H9 (cell line): ENCODE data around the gene DSG2. TPM values are rescaled to one million over a fixed set of nuclear protein-coding genes. Genes with fewer than 3 reads are reported as not detected.

Source experiments
- DNase-seq: peaks from one replicate; pipeline ENCODE4 v3.0.0-alpha.2; 2017
- H2AFZ ChIP-seq: one replicate; pipeline ENCODE4 v1.6.1; 2013; ENCODE audit warnings: mild to moderate bottlenecking, low read length, control low read depth, moderate library complexity
- H2AK5ac ChIP-seq: 2 replicates; pipeline ENCODE4 v1.6.1; 2013; ENCODE audit warnings: low read length, control low read depth, mixed read lengths; ENCODE audit not compliant: insufficient read length
- H2BK120ac ChIP-seq: one replicate; pipeline ENCODE4 v1.6.1; 2013; ENCODE audit warnings: low read depth, mild to moderate bottlenecking, low read length, control low read depth, inconsistent platforms; ENCODE audit not compliant: poor library complexity, severe bottlenecking
- H2BK12ac ChIP-seq: 2 replicates; pipeline ENCODE4 v1.6.1; 2013; ENCODE audit warnings: low read length, control low read depth, mixed read lengths, low read depth; ENCODE audit not compliant: insufficient read length
- H2BK15ac ChIP-seq: 2 replicates; pipeline ENCODE4 v1.6.1; 2013; ENCODE audit warnings: low read depth, low read length, control low read depth
- H2BK20ac ChIP-seq: one replicate; pipeline ENCODE4 v1.6.1; 2013; ENCODE audit warnings: low read depth, mild to moderate bottlenecking, low read length, control low read depth, inconsistent platforms; ENCODE audit not compliant: poor library complexity, severe bottlenecking
- H2BK5ac ChIP-seq: 2 replicates; pipeline ENCODE4 v1.6.1; 2013; ENCODE audit warnings: low read length, control low read depth, mixed read lengths; ENCODE audit not compliant: insufficient read length
- H3K14ac ChIP-seq: 2 replicates; pipeline ENCODE4 v1.6.1; 2013; ENCODE audit warnings: low read length, control low read depth; ENCODE audit not compliant: insufficient read depth
- H3K18ac ChIP-seq: 2 replicates; pipeline ENCODE4 v1.6.1; 2013; ENCODE audit warnings: low read depth, mild to moderate bottlenecking, mixed read lengths, low read length, control low read depth; ENCODE audit not compliant: insufficient read length
- H3K23ac ChIP-seq: 2 replicates; pipeline ENCODE4 v1.6.1; 2013; ENCODE audit warnings: low read length, control low read depth, mixed read lengths, low read depth; ENCODE audit not compliant: insufficient read length
- H3K23me2 ChIP-seq: 2 replicates; pipeline ENCODE4 v1.6.1; 2013; ENCODE audit warnings: low read depth, mild to moderate bottlenecking, mixed read lengths, low read length, control low read depth; ENCODE audit not compliant: insufficient read length, poor library complexity, severe bottlenecking
- H3K27ac ChIP-seq: 2 replicates; pipeline ENCODE4 v1.5.1; 2013; ENCODE audit warnings: low read length, control low read depth, mixed read lengths, low read depth; ENCODE audit not compliant: insufficient read length
- H3K27me3 ChIP-seq: 2 replicates; pipeline ENCODE4 v1.6.1; 2013; ENCODE audit warnings: low read length, control low read depth, inconsistent platforms; ENCODE audit not compliant: insufficient read depth
- H3K4ac ChIP-seq: 2 replicates; pipeline ENCODE4 v1.6.1; 2013; ENCODE audit warnings: low read depth, mild to moderate bottlenecking, control low read depth, inconsistent platforms, low read length, moderate library complexity
- H3K4me1 ChIP-seq: 2 replicates; pipeline ENCODE4 v1.6.1; 2013; ENCODE audit warnings: low read length, control low read depth, inconsistent platforms; ENCODE audit not compliant: insufficient read depth
- H3K4me2 ChIP-seq: 2 replicates; pipeline ENCODE4 v1.6.1; 2013; ENCODE audit warnings: low read length, control low read depth, mixed read lengths; ENCODE audit not compliant: insufficient read length, insufficient read depth
- H3K56ac ChIP-seq: 2 replicates; pipeline ENCODE4 v1.6.1; 2013; ENCODE audit warnings: low read depth, mild to moderate bottlenecking, mixed read lengths, low read length, control low read depth; ENCODE audit not compliant: insufficient read length
- H3K79me1 ChIP-seq: 2 replicates; pipeline ENCODE4 v1.6.1; 2013; ENCODE audit warnings: low read depth, mild to moderate bottlenecking, moderate library complexity, low read length, control low read depth, inconsistent platforms; ENCODE audit not compliant: insufficient read depth, poor library complexity, severe bottlenecking
- H3K79me2 ChIP-seq: 2 replicates; pipeline ENCODE4 v1.6.1; 2013; ENCODE audit warnings: low read length, control low read depth, inconsistent platforms; ENCODE audit not compliant: insufficient read depth
- H3K9ac ChIP-seq: 2 replicates; pipeline ENCODE4 v1.6.1; 2013; ENCODE audit warnings: low read length, control low read depth, mixed read lengths; ENCODE audit not compliant: insufficient read length; ENCODE audit errors: extremely low read depth
- H3K9me3 ChIP-seq: one replicate; pipeline ENCODE4 v1.6.1; 2013; ENCODE audit warnings: low read depth, low read length, inconsistent platforms; ENCODE audit not compliant: control insufficient read depth
- H3T11ph ChIP-seq: one replicate; pipeline ENCODE4 v1.6.1; 2013; ENCODE audit warnings: mild to moderate bottlenecking, low read length, control low read depth, inconsistent platforms
- H4K20me1 ChIP-seq: one replicate; pipeline ENCODE4 v1.6.1; 2013; ENCODE audit not compliant: control insufficient read depth, insufficient read length, insufficient read depth
- H4K5ac ChIP-seq: 2 replicates; pipeline ENCODE4 v1.6.1; 2013; ENCODE audit warnings: low read depth, mild to moderate bottlenecking, mixed read lengths, low read length, control low read depth; ENCODE audit not compliant: insufficient read length
- H4K8ac ChIP-seq: replicated peaks from 2 replicates; pipeline ENCODE4 v1.6.1; 2013; ENCODE audit warnings: low read length, control low read depth, mixed read lengths, low read depth; ENCODE audit not compliant: insufficient read length
- H4K91ac ChIP-seq: 2 replicates; pipeline ENCODE4 v1.6.1; 2013; ENCODE audit warnings: low read depth, mild to moderate bottlenecking, moderate library complexity, mixed read lengths, low read length, control low read depth; ENCODE audit not compliant: insufficient read length
- H3K27ac Mint-ChIP-seq, 3 experiments: 2 replicates in 2 of 3; 3 replicates in 1 of 3; pipeline ENCODE4 v1.8.0; 2020 to 2021; ENCODE audit warnings: mixed read lengths in 3 of 3, mild to moderate bottlenecking in 1 of 3, moderate library complexity in 1 of 3
- H3K27me3 Mint-ChIP-seq: 2 replicates; pipeline ENCODE4 v1.8.0; 2021; ENCODE audit warnings: low read depth, mild to moderate bottlenecking, moderate library complexity, mixed read lengths
- H3K36me3 Mint-ChIP-seq, 3 experiments: 2 replicates in 2 of 3; 3 replicates in 1 of 3; pipeline ENCODE4 v1.8.0; 2020 to 2021; ENCODE audit warnings: low read depth in 3 of 3, mixed read lengths in 3 of 3; ENCODE audit not compliant: insufficient read depth in 1 of 3
- H3K4me1 Mint-ChIP-seq, 2 experiments: 2 replicates each; pipeline ENCODE4 v1.8.0; 2020; ENCODE audit warnings: mixed read lengths in 2 of 2
- H3K4me3 Mint-ChIP-seq, 2 experiments: 2 replicates in 1 of 2; 3 replicates in 1 of 2; pipeline ENCODE4 v1.8.0; 2020 to 2021; ENCODE audit warnings: mild to moderate bottlenecking in 2 of 2, mixed read lengths in 2 of 2, moderate library complexity in 1 of 2
- H3K9me3 Mint-ChIP-seq, 2 experiments: 2 replicates in 1 of 2; 3 replicates in 1 of 2; pipeline ENCODE4 v1.8.0; 2020; ENCODE audit warnings: mild to moderate bottlenecking in 2 of 2, mixed read lengths in 2 of 2, moderate library complexity in 1 of 2
- CTCF ChIP-seq: fragments of 200-600 bp; sonication (generic); conservative IDR thresholded peaks from 3 replicates; pipeline ENCODE4 v1.8.0; 2021; ENCODE audit warnings: antibody characterized with exemption, mild to moderate bottlenecking
- WGBS: extraction: QIAGEN DNeasy Blood & Tissue Kit; methylation state at CpG from one replicate; pipeline ENCODE4 v1.1.7; 2013; ENCODE audit warnings: missing lambda C conversion rate, low lambda C conversion rate, mixed read lengths; ENCODE audit not compliant: insufficient read length; ENCODE audit errors: extremely low coverage; 5-methylcytosine and 5-hydroxymethylcytosine counted together
- total RNA-seq: library from RNA; stranded (reverse); gene quantifications from 2 replicates; pipeline ENCODE4 v1.2.1, GENCODE V29; 2021

Gene DSG2
- total RNA-seq, 1 experiment from 2014 or later, result 107 TPM

DNA sequence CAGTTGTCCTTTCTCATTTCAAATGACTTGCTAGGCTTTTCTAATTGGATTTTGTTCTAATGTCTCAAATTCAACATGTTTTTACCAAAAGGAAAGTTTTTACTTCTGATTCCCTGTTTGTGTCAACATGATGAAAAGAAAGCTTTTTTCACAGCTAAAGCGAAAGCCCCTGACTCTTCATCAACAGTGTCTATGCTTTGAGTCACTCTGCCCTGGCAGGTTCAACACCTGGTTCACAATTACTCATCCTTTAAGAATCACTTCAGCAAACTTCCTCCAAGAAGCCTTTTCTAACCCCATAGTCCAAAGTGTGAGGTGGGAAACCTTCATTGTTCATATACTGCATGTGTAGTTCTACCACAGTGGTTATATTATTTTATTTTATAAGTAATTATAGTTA, 7.6 kb upstream of the DSG2 start:
- H2BK15ac ChIP-seq, result no peak overlapping the region
- H3K79me1 ChIP-seq, result no peaks in the 10 kb centered on the region
- H3K36me3 Mint-ChIP-seq, result no peaks in the 10 kb centered on the region
- no peak overlapping the region for H2BK20ac ChIP-seq
- no peak overlapping the region for H3K4me3 Mint-ChIP-seq
- no peak overlapping the region for H3K14ac ChIP-seq
- H3K18ac ChIP-seq, result no peak overlapping the region
- no peak overlapping the region for H3K56ac ChIP-seq
- H3K27ac Mint-ChIP-seq, result no peak overlapping the region
- H3K27me3 Mint-ChIP-seq, result no peaks in the 10 kb centered on the region; the same call in 1 of the 2 replicates
- no peak overlapping the region for H3K4ac ChIP-seq
- no peaks in the 10 kb centered on the region for H3K79me2 ChIP-seq
- DNase-seq, result no peak
- H4K20me1 ChIP-seq, result no peaks in the 10 kb centered on the region
- no peak overlapping the region for H2AFZ ChIP-seq
- TF ChIP-seq CTCF, result no peak
- H2BK5ac ChIP-seq, result no peak overlapping the region
- H2BK12ac ChIP-seq, result no peak overlapping the region
- WGBS, result no CpG with 5 or more reads among the region's 1 CpG
- no peak overlapping the region for H4K8ac ChIP-seq
- no peaks in the 10 kb centered on the region for H3K9me3 Mint-ChIP-seq
- peaks cover 0 to 7% of the 10 kb centered on the region in 2 experiments; a peak in 3 of 4 replicates for H3K4me1 Mint-ChIP-seq
- H4K91ac ChIP-seq, result no peak overlapping the region
- no peak overlapping the region for H3K4me2 ChIP-seq
- H2BK120ac ChIP-seq, result no peak overlapping the region
- no peak overlapping the region for H2AK5ac ChIP-seq
- H4K5ac ChIP-seq, result no peak overlapping the region
- no peak overlapping the region for H3T11ph ChIP-seq
- H3K9ac ChIP-seq, result no peak overlapping the region
- H3K9me3 ChIP-seq, result no peaks in the 10 kb centered on the region
- no peak overlapping the region for H3K23ac ChIP-seq
- H3K23me2 ChIP-seq, result no peaks in the 10 kb centered on the region
- no peaks in the 10 kb centered on the region for H3K4me1 ChIP-seq
- no peaks in the 10 kb centered on the region for H3K27me3 ChIP-seq
- no peak overlapping the region for H3K27ac ChIP-seq
